WTC11 (cell line): Measurements from ENCODE around the gene VDR.

ENCODE experiments used
- ATF1 ChIP-seq: sonication (generic); formaldehyde crosslinking; IDR thresholded peaks from 2 replicates; pipeline ENCODE4 v1.8.1; 2023; ENCODE audit warnings: mild to moderate bottlenecking, moderate library complexity, missing genetic modification reagents
- ATF2 ChIP-seq: sonication (generic); formaldehyde crosslinking; IDR thresholded peaks from 2 replicates; pipeline ENCODE4 v1.8.1; 2022; ENCODE audit warnings: low read depth, missing genetic modification reagents, borderline replicate concordance
- CTCF ChIP-seq: fragments of 200-600 bp; IDR thresholded peaks from 2 replicates; pipeline ENCODE4 v1.8.0; 2022; ENCODE audit warnings: antibody characterized with exemption
- ETV6 ChIP-seq: sonication (generic); formaldehyde crosslinking; IDR thresholded peaks from 2 replicates; pipeline ENCODE4 v1.8.1; 2022; ENCODE audit warnings: mild to moderate bottlenecking, missing genetic modification reagents
- SP1 ChIP-seq: sonication (generic); formaldehyde crosslinking; conservative IDR thresholded peaks from 2 replicates; pipeline ENCODE4 v1.8.1; 2022; ENCODE audit warnings: missing genetic modification reagents
- USF2 ChIP-seq: sonication (generic); formaldehyde crosslinking; IDR thresholded peaks from 2 replicates; pipeline ENCODE4 v1.8.1; 2023; ENCODE audit warnings: mild to moderate bottlenecking, missing genetic modification reagents, moderate library complexity

GRCh38 chr12:47884501-47884900 lies 20.3 kb downstream of the VDR start:
- TF ChIP-seq ATF2: no peak
- TF ChIP-seq CTCF: no peak
- TF ChIP-seq SP1 (CRISPR knock-in tag): no peak
- TF ChIP-seq USF2 (CRISPR knock-in tag): no peak
- TF ChIP-seq ETV6 (CRISPR knock-in tag): no peak
- TF ChIP-seq ATF1 (CRISPR knock-in tag): no peak
